Fibroblast of lung (primary cell): ENCODE data around the gene IGF1R. TPM values are rescaled to one million over a fixed set of nuclear protein-coding genes. Genes with fewer than 3 reads are reported as not detected.

Source experiments
- DNase-seq, 2 donors: peaks; one replicate each; pipeline versions ENCODE4 v3.0.0 to v3.0.0-alpha.2; 2010; ENCODE audit warnings: low read depth in 2 of 2
- H2AFZ ChIP-seq: 2 replicates; pipeline ENCODE4 v1.5.1; 2012; ENCODE audit warnings: low read length, control low read depth, inconsistent platforms
- H3K27ac ChIP-seq: 2 replicates; pipeline ENCODE4 v1.5.1; 2011; ENCODE audit warnings: low read length, control low read depth; ENCODE audit not compliant: insufficient read depth
- H3K27me3 ChIP-seq: 2 replicates; pipeline ENCODE4 v1.5.1; 2011; ENCODE audit warnings: mild to moderate bottlenecking, low read length; ENCODE audit not compliant: control insufficient read depth, insufficient read depth
- H3K36me3 ChIP-seq: 2 replicates; pipeline ENCODE4 v1.5.1; 2011; ENCODE audit warnings: low read length; ENCODE audit not compliant: control insufficient read depth, insufficient read depth
- H3K4me1 ChIP-seq: 2 replicates; pipeline ENCODE4 v1.5.1; 2011; ENCODE audit warnings: low read length; ENCODE audit not compliant: control insufficient read depth, insufficient read depth; ENCODE audit errors: extremely low read depth
- H3K4me2 ChIP-seq: 2 replicates; pipeline ENCODE4 v1.5.1; 2011; ENCODE audit warnings: low read length, control low read depth; ENCODE audit not compliant: insufficient read depth; ENCODE audit errors: extremely low read depth
- H3K4me3 ChIP-seq, 4 experiments: fragments of 200-600 bp in 1 of 4; sonication (generic) in 1 of 4; replicated peaks in 1 of 4; 2 replicates each; pipeline ENCODE4 v1.5.1; 2011 to 2016; ENCODE audit warnings: low read length in 4 of 4, low read depth in 3 of 4, mild to moderate bottlenecking in 3 of 4, control low read depth in 2 of 4, inconsistent platforms in 1 of 4, mixed read lengths in 1 of 4; ENCODE audit not compliant: insufficient read depth in 1 of 4; ENCODE audit errors: control extremely low read depth in 1 of 4
- H3K79me2 ChIP-seq: 2 replicates; pipeline ENCODE4 v1.5.1; 2012; ENCODE audit warnings: mild to moderate bottlenecking, low read length, inconsistent platforms; ENCODE audit not compliant: control insufficient read depth, insufficient read depth
- H3K9ac ChIP-seq: 2 replicates; pipeline ENCODE4 v1.5.1; 2011; ENCODE audit warnings: mild to moderate bottlenecking, low read length, control low read depth; ENCODE audit not compliant: insufficient read depth
- H3K9me3 ChIP-seq: 2 replicates; pipeline ENCODE4 v1.5.1; 2012; ENCODE audit warnings: low read depth, low read length; ENCODE audit not compliant: control insufficient read depth, insufficient read depth
- H4K20me1 ChIP-seq: 2 replicates; pipeline ENCODE4 v1.5.1; 2011; ENCODE audit warnings: low read length; ENCODE audit not compliant: control insufficient read depth, insufficient read depth; ENCODE audit errors: extremely low read depth
- EZH2 ChIP-seq: IDR thresholded peaks from 2 replicates; pipeline ENCODE4 v1.5.1; 2012; ENCODE audit warnings: low read length, control low read depth, mild to moderate bottlenecking; ENCODE audit errors: missing control alignments
- polyA minus RNA-seq: library from RNA; depleted of rRNA, polyadenylated mRNA; stranded (reverse); fragments of >200 nt; gene quantifications from 2 replicates; pipeline ENCODE4 v1.2.3, GENCODE V29; 2011; ENCODE audit warnings: low replicate concordance
- polyA plus RNA-seq, 2 donors: library from polyadenylated mRNA; depleted of rRNA in 1 of 2; stranded (reverse) in 1 of 2; unstranded in 1 of 2; fragments of >200 nt; gene quantifications; 2 replicates each; pipeline ENCODE4 v1.2.1, GENCODE V29; 2011 to 2012; ENCODE audit warnings: missing spikeins in 1 of 2
- total RNA-seq: library from RNA; depleted of rRNA; stranded (reverse); fragments of >200 nt; gene quantifications from 2 replicates; pipeline ENCODE4 v1.2.1, GENCODE V29; 2014
- TF ChIP-seq, protein P1 (sequence below), 2 donors: IDR thresholded peaks in 1 of 2; conservative IDR thresholded peaks in 1 of 2; 1 replicate in 1 of 2; 2 replicates in 1 of 2; pipeline ENCODE4 v1.5.1; 2011 to 2012; ENCODE audit warnings: low read length in 2 of 2, control low read depth in 1 of 2, inconsistent platforms in 1 of 2, low read depth in 1 of 2, mild to moderate bottlenecking in 1 of 2

The IGF1R gene
- total RNA-seq (16.7 and 28.6 TPM in 2 replicates), polyA plus RNA-seq (12.8 and 14.6 TPM in 2 replicates), polyA minus RNA-seq (123 and 128 TPM in 2 replicates)
- polyA plus RNA-seq (2012), result 16.0 and 27.0 TPM in 2 replicates

DNA sequence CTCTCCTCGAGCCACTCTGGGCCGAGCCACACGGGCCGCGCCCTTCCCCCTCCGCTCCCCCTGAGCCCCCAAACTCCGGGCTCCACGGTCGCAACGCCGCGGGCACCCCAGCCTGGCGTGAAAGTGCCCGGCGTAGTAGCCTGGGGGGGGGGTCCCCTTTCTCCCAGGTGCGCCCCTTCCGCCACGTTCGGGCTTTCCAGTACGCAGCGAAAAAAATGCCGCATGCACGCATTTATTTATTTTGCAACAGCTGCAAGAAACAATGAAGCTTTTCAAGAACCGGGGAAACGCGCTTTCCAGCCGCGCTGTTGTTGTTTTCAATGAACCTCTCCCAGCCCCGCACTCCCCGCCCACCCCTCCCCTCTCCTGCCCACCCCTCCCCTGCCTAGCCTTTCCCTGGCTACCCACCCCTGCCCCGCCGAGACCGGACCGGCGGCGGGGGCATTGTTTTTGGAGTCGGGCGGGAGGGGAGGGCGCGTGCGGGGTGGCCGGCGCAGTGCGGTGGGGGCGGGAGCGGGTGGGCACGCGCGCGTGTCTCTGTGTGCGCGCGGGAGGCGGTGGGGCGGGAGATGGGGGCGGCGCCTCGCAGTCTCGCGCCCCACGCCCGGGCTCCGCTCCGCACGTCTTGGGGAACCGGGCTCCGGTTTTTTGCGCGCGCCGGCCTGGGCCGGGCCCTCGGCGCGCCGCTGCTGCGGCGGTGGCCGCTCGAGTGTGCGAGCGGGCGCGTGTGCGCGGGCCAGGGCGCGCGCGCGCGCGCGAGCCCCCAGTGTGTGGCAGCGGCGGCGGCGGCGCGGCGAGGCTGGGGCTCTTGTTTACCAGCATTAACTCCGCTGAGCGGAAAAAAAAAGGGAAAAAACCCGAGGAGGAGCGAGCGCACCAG is at the start of gene IGF1R:
Gene IGF1R (plus strand): TSS at position 766 of the 880 bp plus-strand sequence. CDS start 1,043 bp downstream, outside the sequence.
- TF ChIP-seq EZH2, result no peak
- TF ChIP-seq, protein P1, sequence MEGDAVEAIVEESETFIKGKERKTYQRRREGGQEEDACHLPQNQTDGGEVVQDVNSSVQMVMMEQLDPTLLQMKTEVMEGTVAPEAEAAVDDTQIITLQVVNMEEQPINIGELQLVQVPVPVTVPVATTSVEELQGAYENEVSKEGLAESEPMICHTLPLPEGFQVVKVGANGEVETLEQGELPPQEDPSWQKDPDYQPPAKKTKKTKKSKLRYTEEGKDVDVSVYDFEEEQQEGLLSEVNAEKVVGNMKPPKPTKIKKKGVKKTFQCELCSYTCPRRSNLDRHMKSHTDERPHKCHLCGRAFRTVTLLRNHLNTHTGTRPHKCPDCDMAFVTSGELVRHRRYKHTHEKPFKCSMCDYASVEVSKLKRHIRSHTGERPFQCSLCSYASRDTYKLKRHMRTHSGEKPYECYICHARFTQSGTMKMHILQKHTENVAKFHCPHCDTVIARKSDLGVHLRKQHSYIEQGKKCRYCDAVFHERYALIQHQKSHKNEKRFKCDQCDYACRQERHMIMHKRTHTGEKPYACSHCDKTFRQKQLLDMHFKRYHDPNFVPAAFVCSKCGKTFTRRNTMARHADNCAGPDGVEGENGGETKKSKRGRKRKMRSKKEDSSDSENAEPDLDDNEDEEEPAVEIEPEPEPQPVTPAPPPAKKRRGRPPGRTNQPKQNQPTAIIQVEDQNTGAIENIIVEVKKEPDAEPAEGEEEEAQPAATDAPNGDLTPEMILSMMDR (conservative IDR thresholded peaks at IDR 0.05 in 1 of 2, IDR thresholded peaks at IDR 0.05 in 1 of 2; ENCODE audit: low read depth in 1 of 2, low read length in 2 of 2), result peak in 1 of 2 donors; percentile 13
- peak; percentile 88 to 89 for DNase-seq
- no peaks in the 10 kb centered on the region for H3K9me3 ChIP-seq
- H3K4me2 ChIP-seq, result peak within 1 kb of the TSS; percentile 95
- H3K79me2 ChIP-seq, result peaks cover 36% of the 10 kb centered on the region
- H4K20me1 ChIP-seq, result no peaks in the 10 kb centered on the region
- H3K9ac ChIP-seq, result peak within 1 kb of the TSS; percentile 77
- H3K4me1 ChIP-seq, result peaks cover 7% of the 10 kb centered on the region
- peak within 1 kb of the TSS; percentile 27 for H2AFZ ChIP-seq
- peaks cover 10% of the 10 kb centered on the region for H3K27me3 ChIP-seq
- no peaks in the 10 kb centered on the region for H3K36me3 ChIP-seq
- H3K4me3 ChIP-seq, result peak within 1 kb of the TSS; percentile 86 to 92 (median 88)
- H3K27ac ChIP-seq, result peak within 1 kb of the TSS; percentile 84

DNA sequence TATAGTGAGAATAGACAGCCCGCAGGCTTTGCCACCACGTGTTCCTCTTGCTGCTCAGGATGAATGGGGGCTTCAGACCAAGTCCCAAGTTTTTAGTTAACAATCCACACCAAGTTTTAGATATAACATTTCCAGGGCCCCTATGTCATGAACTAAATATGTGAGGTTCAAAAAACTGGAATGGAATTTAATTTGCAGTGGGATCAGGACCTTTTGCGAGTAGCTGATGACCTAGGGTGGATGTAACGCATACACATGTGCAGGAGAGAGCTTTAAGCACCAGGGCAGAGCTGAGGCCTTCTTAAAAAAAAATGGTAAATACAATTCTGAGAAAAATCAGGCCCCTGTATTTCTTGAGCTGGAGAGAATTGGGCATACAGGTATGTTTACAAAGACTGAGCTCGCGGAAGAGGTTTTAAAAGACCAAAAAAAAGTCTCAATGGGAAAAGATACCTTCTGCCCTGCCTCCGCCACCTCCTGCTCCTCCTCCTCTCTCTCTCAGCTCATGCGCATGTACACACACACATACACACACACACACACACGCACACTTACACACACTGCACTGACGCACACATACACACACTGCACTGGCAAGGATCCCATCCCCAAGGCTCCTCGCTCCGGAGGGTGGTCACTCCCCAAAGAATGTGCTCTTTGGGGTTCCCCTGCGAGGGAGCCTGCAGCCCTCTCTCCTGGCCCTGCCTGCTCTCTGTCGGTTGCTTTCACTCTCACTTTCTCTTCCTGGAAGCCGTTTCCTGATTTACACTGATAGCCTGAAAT is 48.2 kb upstream of the IGF1R start:
- H4K20me1 ChIP-seq, result no peaks in the 10 kb centered on the region
- H3K4me1 ChIP-seq, result no peaks in the 10 kb centered on the region
- H3K36me3 ChIP-seq, result no peaks in the 10 kb centered on the region
- no peaks in the 10 kb centered on the region for H3K9me3 ChIP-seq
- no peak for TF ChIP-seq EZH2
- TF ChIP-seq, protein P1 (conservative IDR thresholded peaks at IDR 0.05 in 1 of 2, IDR thresholded peaks at IDR 0.05 in 1 of 2; ENCODE audit: low read depth in 1 of 2, low read length in 2 of 2), result no peak
- H3K27me3 ChIP-seq, result peaks cover 2% of the 10 kb centered on the region
- peak overlapping the region; percentile 100 for H2AFZ ChIP-seq
- H3K9ac ChIP-seq, result peak overlapping the region; percentile 37
- peak overlapping the region; percentile 90 for H3K4me2 ChIP-seq
- DNase-seq, result peak; percentile 70 to 81
- H3K27ac ChIP-seq, result peak overlapping the region; percentile 4
- no peaks in the 10 kb centered on the region for H3K79me2 ChIP-seq
- peak overlapping the region; percentile 53 to 74 (median 60) for H3K4me3 ChIP-seq

DNA sequence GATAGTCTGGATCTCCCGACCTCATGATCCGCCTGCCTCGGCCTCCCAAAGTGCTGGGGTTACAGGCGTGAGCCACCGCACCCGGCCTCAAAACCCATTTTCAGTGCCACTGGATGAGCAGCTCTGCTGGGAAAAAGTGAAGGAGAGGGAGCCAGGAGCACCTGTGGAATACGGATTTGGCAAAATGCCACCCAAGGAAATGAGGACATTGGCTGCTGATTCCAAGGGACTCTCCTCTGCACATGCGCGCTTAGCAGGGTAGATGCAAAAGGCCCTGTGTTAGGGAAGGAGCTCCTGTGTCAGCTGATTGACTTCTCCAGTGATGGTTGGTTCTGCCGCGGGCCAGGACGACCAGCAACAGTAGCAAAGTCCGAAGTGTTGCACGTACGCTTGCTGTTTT is 43.4 kb upstream of the IGF1R start:
- Histone ChIP-seq H4K20me1 (no peaks in the 10 kb centered on the region), H3K27me3 (no peaks in the 10 kb centered on the region), H3K9me3 (no peaks in the 10 kb centered on the region), H3K36me3 (no peaks in the 10 kb centered on the region), H3K79me2 (no peaks in the 10 kb centered on the region), H2AFZ (no peak overlapping the region), H3K4me3 (no peak overlapping the region), H3K27ac (no peak overlapping the region), H3K4me1 (no peaks in the 10 kb centered on the region), H3K9ac (no peak overlapping the region), H3K4me2 (no peak overlapping the region)
- TF ChIP-seq, protein P1 (conservative IDR thresholded peaks at IDR 0.05 in 1 of 2, IDR thresholded peaks at IDR 0.05 in 1 of 2; ENCODE audit: low read depth in 1 of 2, low read length in 2 of 2), result no peak
- TF ChIP-seq EZH2, result no peak
- DNase-seq, result no peak
